ENCODE measurements around the gene LUZP2. TPM values are rescaled to one million over a fixed set of nuclear protein-coding genes. Genes with fewer than 3 reads are reported as not detected.

The LUZP2 gene
- total and polyA plus RNA-seq, 10 donors, result 0.03 to 2.9 (median 0.40) TPM; not detected in 3

GRCh38 chr11:24748261-24748660, 251.4 kb downstream of the LUZP2 start:
- TF ChIP-seq POLR2A (IDR thresholded peaks at IDR 0.05) (no peak), CTCF (IDR thresholded peaks at IDR 0.05 in 8 of 11, conservative IDR thresholded peaks at IDR 0.05 in 3 of 11) (no peak), POLR2AphosphoS5 (IDR thresholded peaks at IDR 0.05) (no peak)
- H3K4me3 ChIP-seq, result no peak overlapping the region
- WGBS, 5 donors, result 30 to 60% (median 53%) methylated on average over 7 of the region's 7 CpGs
- no peaks in the 10 kb centered on the region for H3K27me3 ChIP-seq (replicated peaks in 1 of 7)
- DNase-seq, result no peak
- H3K27ac ChIP-seq, result no peak overlapping the region
- H3K9me3 ChIP-seq, result peaks cover 0 to 4% (median 0%) of the 10 kb centered on the region in 8 donors
- no peaks in the 10 kb centered on the region for H3K4me1 ChIP-seq
- intact Hi-C loops (cut with DNase I; ENCODE audit: low total_unique reads), result no loop called here
- H3K36me3 ChIP-seq, result no peaks in the 10 kb centered on the region

- no peak for DNase-seq
- TF ChIP-seq POLR2AphosphoS5 (IDR thresholded peaks at IDR 0.05) (no peak), POLR2A (IDR thresholded peaks at IDR 0.05) (no peak), CTCF (IDR thresholded peaks at IDR 0.05 in 8 of 11, conservative IDR thresholded peaks at IDR 0.05 in 3 of 11) (no peak)
- H3K27me3 ChIP-seq (replicated peaks in 1 of 7), result no peaks in the 10 kb centered on the region
- no peaks in the 10 kb centered on the region for H3K9me3 ChIP-seq
- no peaks in the 10 kb centered on the region for H3K4me1 ChIP-seq
- no peak overlapping the region for H3K4me3 ChIP-seq
- H3K36me3 ChIP-seq, result no peaks in the 10 kb centered on the region
- no peak overlapping the region for H3K27ac ChIP-seq
- intact Hi-C loops (cut with DNase I; ENCODE audit: low total_unique reads), result no loop called here
Observed at GRCh38 chr11:24754406-24754805, 257.6 kb downstream of the LUZP2 start.

GRCh38 chr11:24755260-24755839, 258.5 kb downstream of the LUZP2 start:
- DNase-seq, result no peak
- Histone ChIP-seq H3K27me3 (replicated peaks in 1 of 7) (no peaks in the 10 kb centered on the region), H3K36me3 (no peaks in the 10 kb centered on the region), H3K4me3 (no peak overlapping the region), H3K4me1 (no peaks in the 10 kb centered on the region), H3K9me3 (no peaks in the 10 kb centered on the region), H3K27ac (no peak overlapping the region)
- no peak for TF ChIP-seq POLR2AphosphoS5 (IDR thresholded peaks at IDR 0.05)
- TF ChIP-seq CTCF (IDR thresholded peaks at IDR 0.05 in 8 of 11, conservative IDR thresholded peaks at IDR 0.05 in 3 of 11), result no peak
- no peak for TF ChIP-seq POLR2A (IDR thresholded peaks at IDR 0.05)
- 84 to 91% (median 84%) methylated on average over 7 of the region's 7 CpGs for WGBS, 5 donors
- intact Hi-C loops (cut with DNase I; ENCODE audit: low total_unique reads), result no loop called here

- no peaks in the 10 kb centered on the region for H3K36me3 ChIP-seq
- intact Hi-C loops (cut with DNase I; ENCODE audit: low total_unique reads), result no loop called here
- TF ChIP-seq POLR2AphosphoS5 (IDR thresholded peaks at IDR 0.05), result no peak
- TF ChIP-seq POLR2A (IDR thresholded peaks at IDR 0.05), result no peak
- TF ChIP-seq CTCF (IDR thresholded peaks at IDR 0.05 in 8 of 11, conservative IDR thresholded peaks at IDR 0.05 in 3 of 11), result no peak
- H3K9me3 ChIP-seq, result no peaks in the 10 kb centered on the region
- H3K27ac ChIP-seq, result no peak overlapping the region
- H3K4me3 ChIP-seq, result no peak overlapping the region
- no peaks in the 10 kb centered on the region for H3K27me3 ChIP-seq (replicated peaks in 1 of 7)
- no peak for DNase-seq
- H3K4me1 ChIP-seq, result no peaks in the 10 kb centered on the region
- 84 to 94% (median 89%) methylated on average over 3 of the region's 3 CpGs for WGBS, 5 donors
Observed at GRCh38 chr11:24759742-24760141, 262.9 kb downstream of the LUZP2 start.
